Adrenal gland (tissue), 12 donors: Measurements from ENCODE around the gene OSBPL9. TPM values are rescaled to one million over a fixed set of nuclear protein-coding genes. Genes with fewer than 3 reads are reported as not detected.

ENCODE experiments used
- DNase-seq, 7 donors: peaks; one replicate each; pipeline ENCODE4 v3.0.0-alpha.2; 2019 to 2020
- H3K27ac ChIP-seq, 5 donors: fragments of 200-600 bp; sonication (generic) in 4 of 5; 1 replicate in 3 of 5; 2 replicates in 2 of 5; pipeline versions ENCODE4 v1.5.1 to v1.8.0; 2016 to 2020; ENCODE audit warnings: mild to moderate bottlenecking in 1 of 5
- H3K27me3 ChIP-seq: fragments of 200-600 bp; 2 replicates; pipeline ENCODE4 v1.8.0; 2021
- H3K36me3 ChIP-seq, 2 donors: fragments of 200-600 bp; replicated peaks in 1 of 2; 1 replicate in 1 of 2; 2 replicates in 1 of 2; pipeline versions ENCODE4 v1.5.1 to v1.8.0; 2018 to 2022
- H3K4me1 ChIP-seq, 2 donors: fragments of 200-600 bp; replicated peaks in 1 of 2; 1 replicate in 1 of 2; 2 replicates in 1 of 2; pipeline versions ENCODE4 v1.5.1 to v1.8.0; 2018 to 2021
- H3K4me3 ChIP-seq, 4 donors: fragments of 200-600 bp; sonication (generic) in 3 of 4; one replicate each; pipeline ENCODE4 v1.5.1; 2016 to 2018
- H3K9me3 ChIP-seq, 3 donors: fragments of 200-600 bp; sonication (generic) in 1 of 3; replicated peaks in 1 of 3; 1 replicate in 2 of 3; 2 replicates in 1 of 3; pipeline versions ENCODE4 v1.5.1 to v1.8.0; 2016 to 2021
- POLR2A ChIP-seq, 2 donors: fragments of 450-650 bp; IDR thresholded peaks; one replicate each; pipeline ENCODE4 v1.6.1; 2017; ENCODE audit warnings: antibody characterized with exemption in 2 of 2, mild to moderate bottlenecking in 2 of 2, moderate library complexity in 1 of 2
- WGBS, 4 donors: extraction: QIAGEN DNeasy Blood & Tissue Kit in 2 of 4; methylation state at CpG; one replicate each; pipeline versions ENCODE4 v1.1.5 to v1.1.7; 2013 to 2017; 5-methylcytosine and 5-hydroxymethylcytosine counted together
- intact Hi-C, 2 donors: fragments of 100-400 bp; cut with DNase I; formaldehyde crosslinking; loops; one replicate each; pipeline versions ENCODE4 v1.14.1 to v1.15.0; 2022 to 2023
- polyA plus RNA-seq, 3 donors: library from polyadenylated mRNA; stranded (reverse); fragments of 200-250 nt in 2 of 3; fragments of 350-450 nt in 1 of 3; fragmentation: Illumina TruSeq in 1 of 3; extraction: RNeasy Lipid Tissue Mini Kit (QIAGEN cat#74804) in 1 of 3; gene quantifications; one replicate each; pipeline ENCODE4 v1.2.3, GENCODE V29; 2013 to 2014
- total RNA-seq, 9 donors: library from RNA; depleted of rRNA in 4 of 9; stranded (reverse); fragments of >200 nt in 4 of 9; fragments of 120-200 nt in 1 of 9; fragmentation: NEBNext Ultra II Directional in 1 of 9; extraction: Animal tissue kit (Norgen Biotek cat#: 25700) in 1 of 9; gene quantifications; one replicate each; pipeline versions ENCODE4 v1.1.0 to v1.2.4, GENCODE V29; 2013 to 2023
- TF ChIP-seq, protein P1 (sequence below), 6 experiments: fragments of 450-650 bp in 4 of 6; fragments of 200-600 bp in 2 of 6; sonication (generic) in 1 of 6; IDR thresholded peaks; 1 replicate in 5 of 6; 2 replicates in 1 of 6; pipeline versions ENCODE4 v1.5.1 to v1.8.0; 2016 to 2021; ENCODE audit warnings: antibody characterized with exemption in 6 of 6, mild to moderate bottlenecking in 2 of 6, moderate library complexity in 1 of 6
- donor health status: healthy with polysubstance abuse.
- donor health status: Bipolar disorder and iron deficiency.
- donor health status: DM: yes; HTN: yes; CAD: no.
- donor health status: DM: no; HTN: no; CAD: no.
- donor health status: DM: no; HTN: no; CAD: no.
- donor health status: DM: yes; HTN: yes; CAD: no.

OSBPL9 gene
- total and polyA plus RNA-seq, 12 donors: 61.9 to 180 (median 87.3) TPM

- intact Hi-C loops: no loop called here
- Histone ChIP-seq H3K27ac (no peak overlapping the region), H3K4me1 (peaks cover 0 to 4% of the 10 kb centered on the region in 2 donors), H3K36me3 (no peaks in the 10 kb centered on the region), H3K9me3 (no peaks in the 10 kb centered on the region), H3K27me3 (no peaks in the 10 kb centered on the region), H3K4me3 (no peak overlapping the region)
- DNase-seq: no peak
- WGBS, 4 donors: 97 to 99% (median 98%) methylated on average over 2 of the region's 2 CpGs
- TF ChIP-seq POLR2A (IDR thresholded peaks at IDR 0.05): no peak
- TF ChIP-seq, protein P1, sequence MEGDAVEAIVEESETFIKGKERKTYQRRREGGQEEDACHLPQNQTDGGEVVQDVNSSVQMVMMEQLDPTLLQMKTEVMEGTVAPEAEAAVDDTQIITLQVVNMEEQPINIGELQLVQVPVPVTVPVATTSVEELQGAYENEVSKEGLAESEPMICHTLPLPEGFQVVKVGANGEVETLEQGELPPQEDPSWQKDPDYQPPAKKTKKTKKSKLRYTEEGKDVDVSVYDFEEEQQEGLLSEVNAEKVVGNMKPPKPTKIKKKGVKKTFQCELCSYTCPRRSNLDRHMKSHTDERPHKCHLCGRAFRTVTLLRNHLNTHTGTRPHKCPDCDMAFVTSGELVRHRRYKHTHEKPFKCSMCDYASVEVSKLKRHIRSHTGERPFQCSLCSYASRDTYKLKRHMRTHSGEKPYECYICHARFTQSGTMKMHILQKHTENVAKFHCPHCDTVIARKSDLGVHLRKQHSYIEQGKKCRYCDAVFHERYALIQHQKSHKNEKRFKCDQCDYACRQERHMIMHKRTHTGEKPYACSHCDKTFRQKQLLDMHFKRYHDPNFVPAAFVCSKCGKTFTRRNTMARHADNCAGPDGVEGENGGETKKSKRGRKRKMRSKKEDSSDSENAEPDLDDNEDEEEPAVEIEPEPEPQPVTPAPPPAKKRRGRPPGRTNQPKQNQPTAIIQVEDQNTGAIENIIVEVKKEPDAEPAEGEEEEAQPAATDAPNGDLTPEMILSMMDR (IDR thresholded peaks at IDR 0.05): no peak
These were observed 139.4 kb downstream of the OSBPL9 start for GRCh38 chr1:51756290-51756689.

- Histone ChIP-seq H3K27me3 (no peaks in the 10 kb centered on the region), H3K36me3 (peaks cover 0 to 9% of the 10 kb centered on the region in 2 donors), H3K9me3 (no peaks in the 10 kb centered on the region), H3K4me1 (peaks cover 0 to 4% of the 10 kb centered on the region in 2 donors), H3K4me3 (no peak overlapping the region), H3K27ac (no peak overlapping the region)
- TF ChIP-seq POLR2A (IDR thresholded peaks at IDR 0.05): no peak
- TF ChIP-seq, protein P1 (IDR thresholded peaks at IDR 0.05): no peak
- intact Hi-C loops: no loop called here
- DNase-seq: no peak
- WGBS, 4 donors: 81 to 92% (median 85%) methylated on average over 4 of the region's 4 CpGs
These were observed 141.4 kb downstream of the OSBPL9 start for GRCh38 chr1:51758310-51758709.

- H3K36me3 ChIP-seq: peaks cover 0 to 17% of the 10 kb centered on the region in 2 donors
- WGBS, 4 donors: 88 to 92% (median 90%) methylated on average over 3 of the region's 3 CpGs
- intact Hi-C loops: no loop called here
These were observed 144.0 kb downstream of the OSBPL9 start for GRCh38 chr1:51760872-51761271.

GRCh38 chr1:51761351-51761750 lies 144.5 kb downstream of the OSBPL9 start:
- peaks cover 0 to 4% of the 10 kb centered on the region in 2 donors for H3K4me1 ChIP-seq
- 91 to 100% (median 96%) methylated on average over 1 of the region's 1 CpG for WGBS, 4 donors
- no peak overlapping the region for H3K4me3 ChIP-seq
- H3K36me3 ChIP-seq: peaks cover 0 to 22% of the 10 kb centered on the region in 2 donors
- H3K27me3 ChIP-seq: no peaks in the 10 kb centered on the region
- no peak for DNase-seq
- H3K9me3 ChIP-seq: no peaks in the 10 kb centered on the region
- H3K27ac ChIP-seq: no peak overlapping the region
- no peak for TF ChIP-seq POLR2A (IDR thresholded peaks at IDR 0.05)
- TF ChIP-seq, protein P1 (IDR thresholded peaks at IDR 0.05): no peak
- intact Hi-C loops: no loop called here

More at GRCh38 chr1:51760872-51761271, 144.0 kb downstream of the OSBPL9 start:
- H3K27ac ChIP-seq: no peak overlapping the region
- no peak overlapping the region for H3K4me3 ChIP-seq
- TF ChIP-seq, protein P1 (IDR thresholded peaks at IDR 0.05): no peak
- TF ChIP-seq POLR2A (IDR thresholded peaks at IDR 0.05): no peak
- no peak for DNase-seq
- H3K4me1 ChIP-seq: peaks cover 0 to 4% of the 10 kb centered on the region in 2 donors
- H3K27me3 ChIP-seq: no peaks in the 10 kb centered on the region
- no peaks in the 10 kb centered on the region for H3K9me3 ChIP-seq
